HL-60 (cell line): ENCODE data around the gene ITGBL1.

Experiments
- DNase-seq, 2 experiments: peaks; one replicate each; pipeline ENCODE4 v3.0.0-alpha.2; 2010 to 2020; ENCODE audit warnings: low read depth in 1 of 2, low spot score in 1 of 2
- H3K27ac ChIP-seq: fragments of 250-450 bp; sonication (Bioruptor Pico); replicated peaks from 2 replicates; pipeline ENCODE4 v1.5.1; 2020; ENCODE audit warnings: mild to moderate bottlenecking, moderate library complexity
- H3K27me3 ChIP-seq: fragments of 250-450 bp; sonication (Bioruptor Pico); 2 replicates; pipeline ENCODE4 v1.5.1; 2021; ENCODE audit warnings: mild to moderate bottlenecking, moderate library complexity; ENCODE audit not compliant: insufficient read depth, poor library complexity, severe bottlenecking
- H3K4me3 ChIP-seq: replicated peaks from 2 replicates; pipeline ENCODE4 v1.5.1; 2011; ENCODE audit warnings: mild to moderate bottlenecking, control low read depth, low read length; ENCODE audit not compliant: insufficient read depth
- CTCF ChIP-seq: IDR thresholded peaks from one replicate; pipeline ENCODE4 v1.5.1; 2011; ENCODE audit warnings: low read length, control low read depth, inconsistent platforms; ENCODE audit not compliant: insufficient read depth
- GABPA ChIP-seq: IDR thresholded peaks from 2 replicates; pipeline ENCODE4 v1.6.1; 2012; ENCODE audit warnings: low read depth
- POLR2AphosphoS5 ChIP-seq: IDR thresholded peaks from 2 replicates; pipeline ENCODE4 v1.6.1; 2012; ENCODE audit warnings: low read depth
- SPI1 ChIP-seq: IDR thresholded peaks from 2 replicates; pipeline ENCODE4 v1.6.1; 2012; ENCODE audit warnings: low read depth, mild to moderate bottlenecking, borderline replicate concordance
- TF ChIP-seq, protein P1 (sequence below): IDR thresholded peaks from 2 replicates; pipeline ENCODE4 v1.6.1; 2012; ENCODE audit warnings: low read depth; ENCODE audit not compliant: insufficient replicate concordance

ITGBL1 gene

GRCh38 chr13:101416181-101417042 lies 36.1 kb upstream of the ITGBL1 start, which contains the start of gene NALCN:
NALCN (minus strand) TSS chr13:101416508; CDS start chr13:101399126, 17,382 bp downstream.
- no peak for DNase-seq
- TF ChIP-seq, protein P1, sequence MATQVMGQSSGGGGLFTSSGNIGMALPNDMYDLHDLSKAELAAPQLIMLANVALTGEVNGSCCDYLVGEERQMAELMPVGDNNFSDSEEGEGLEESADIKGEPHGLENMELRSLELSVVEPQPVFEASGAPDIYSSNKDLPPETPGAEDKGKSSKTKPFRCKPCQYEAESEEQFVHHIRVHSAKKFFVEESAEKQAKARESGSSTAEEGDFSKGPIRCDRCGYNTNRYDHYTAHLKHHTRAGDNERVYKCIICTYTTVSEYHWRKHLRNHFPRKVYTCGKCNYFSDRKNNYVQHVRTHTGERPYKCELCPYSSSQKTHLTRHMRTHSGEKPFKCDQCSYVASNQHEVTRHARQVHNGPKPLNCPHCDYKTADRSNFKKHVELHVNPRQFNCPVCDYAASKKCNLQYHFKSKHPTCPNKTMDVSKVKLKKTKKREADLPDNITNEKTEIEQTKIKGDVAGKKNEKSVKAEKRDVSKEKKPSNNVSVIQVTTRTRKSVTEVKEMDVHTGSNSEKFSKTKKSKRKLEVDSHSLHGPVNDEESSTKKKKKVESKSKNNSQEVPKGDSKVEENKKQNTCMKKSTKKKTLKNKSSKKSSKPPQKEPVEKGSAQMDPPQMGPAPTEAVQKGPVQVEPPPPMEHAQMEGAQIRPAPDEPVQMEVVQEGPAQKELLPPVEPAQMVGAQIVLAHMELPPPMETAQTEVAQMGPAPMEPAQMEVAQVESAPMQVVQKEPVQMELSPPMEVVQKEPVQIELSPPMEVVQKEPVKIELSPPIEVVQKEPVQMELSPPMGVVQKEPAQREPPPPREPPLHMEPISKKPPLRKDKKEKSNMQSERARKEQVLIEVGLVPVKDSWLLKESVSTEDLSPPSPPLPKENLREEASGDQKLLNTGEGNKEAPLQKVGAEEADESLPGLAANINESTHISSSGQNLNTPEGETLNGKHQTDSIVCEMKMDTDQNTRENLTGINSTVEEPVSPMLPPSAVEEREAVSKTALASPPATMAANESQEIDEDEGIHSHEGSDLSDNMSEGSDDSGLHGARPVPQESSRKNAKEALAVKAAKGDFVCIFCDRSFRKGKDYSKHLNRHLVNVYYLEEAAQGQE: no peak
- TF ChIP-seq GABPA (no peak), SPI1 (no peak), POLR2AphosphoS5 (no peak), CTCF (no peak)
- peaks cover 33% of the 10 kb centered on the region for H3K27me3 ChIP-seq
- no peak within 1 kb of the TSS for H3K4me3 ChIP-seq
- no peak within 1 kb of the TSS for H3K27ac ChIP-seq

- H3K4me3 ChIP-seq: no peak overlapping the region
- no peak for DNase-seq
- H3K27ac ChIP-seq: no peak overlapping the region
- peaks cover 33% of the 10 kb centered on the region for H3K27me3 ChIP-seq
- TF ChIP-seq, protein P1: no peak
- TF ChIP-seq CTCF (no peak), SPI1 (no peak), POLR2AphosphoS5 (no peak), GABPA (no peak)
Observed at GRCh38 chr13:101417043-101417406, 35.5 kb upstream of the ITGBL1 start.

DNA sequence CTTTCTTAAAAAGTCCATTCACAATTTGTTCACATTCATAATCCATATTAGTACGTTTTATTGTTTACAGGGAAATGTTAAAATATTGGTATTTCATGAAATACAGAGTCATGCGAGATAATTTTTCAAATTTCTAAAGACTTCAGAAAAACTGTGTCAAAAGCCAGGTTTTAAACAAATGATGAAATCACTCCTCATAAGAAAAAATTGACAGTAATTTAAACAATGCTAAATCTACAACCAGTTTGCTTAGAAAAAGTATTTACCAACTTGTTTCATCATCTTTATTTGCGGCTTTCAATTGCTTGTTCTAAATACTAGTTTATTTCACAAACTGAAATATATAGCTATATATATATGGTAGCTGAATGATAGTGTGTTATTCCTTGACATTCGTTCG lies 35.0 kb upstream of the ITGBL1 start:
- TF ChIP-seq CTCF (no peak), GABPA (no peak), POLR2AphosphoS5 (no peak), SPI1 (no peak)
- TF ChIP-seq, protein P1: no peak
- peaks cover 33% of the 10 kb centered on the region for H3K27me3 ChIP-seq
- no peak for DNase-seq
- H3K4me3 ChIP-seq: no peak overlapping the region
- H3K27ac ChIP-seq: no peak overlapping the region
